Transverse colon (tissue), 4 donors: ENCODE measurements around the gene PITPNC1.

Source experiments
- CTCF ChIP-seq, 5 experiments: fragments of 200-600 bp in 3 of 5; fragments of 450-650 bp in 2 of 5; sonication (generic) in 3 of 5; IDR thresholded peaks; 1 replicate in 2 of 5; 2 replicates in 3 of 5; pipeline ENCODE4 v1.5.1; 2016 to 2017; ENCODE audit warnings: antibody characterized with exemption in 5 of 5, inconsistent platforms in 3 of 5, mild to moderate bottlenecking in 2 of 5, moderate library complexity in 1 of 5
- EP300 ChIP-seq: sonication (generic); formaldehyde crosslinking; IDR thresholded peaks from one replicate; pipeline ENCODE4 v1.6.1; 2017; ENCODE audit warnings: antibody characterized with exemption, low read depth
- POLR2A ChIP-seq: fragments of 450-650 bp; IDR thresholded peaks from one replicate; pipeline ENCODE4 v1.6.1; 2016; ENCODE audit warnings: antibody characterized with exemption, mild to moderate bottlenecking, moderate library complexity
- POLR2AphosphoS5 ChIP-seq, 3 donors: sonication (generic); formaldehyde crosslinking; IDR thresholded peaks; one replicate each; pipeline ENCODE4 v1.6.1; 2016; ENCODE audit warnings: antibody characterized with exemption in 3 of 3

GRCh38 chr17:67372751-67373150, 4.3 kb upstream of the PITPNC1 start:
- no peak for TF ChIP-seq CTCF (IDR thresholded peaks at IDR 0.05)
- no peak for TF ChIP-seq POLR2A
- TF ChIP-seq POLR2AphosphoS5 (IDR thresholded peaks at IDR 0.05), result no peak
- no peak for TF ChIP-seq EP300
